ENCODE data around the gene MACROH2A2.
"Not testable (repeated sequence)": the region's sequence is repeated elsewhere in the genome, so short reads cannot be mapped to it uniquely, and the experiment has no call there.

The MACROH2A2 gene

GRCh38 chr10:70158113-70158512 is 105.5 kb downstream of the MACROH2A2 start:
- no peak for DNase-seq (ENCODE audit: low spot score)

GRCh38 chr10:70159366-70159765 is 106.7 kb downstream of the MACROH2A2 start:
- DNase-seq (ENCODE audit: low spot score), result not testable (repeated sequence)

- no peak for DNase-seq (ENCODE audit: low spot score)
Measured at GRCh38 chr10:70160798-70161197, 108.2 kb downstream of the MACROH2A2 start.

All from RKO (cell line).